Neural cell (in vitro differentiated cells): Measurements from ENCODE around the gene SERAC1.

Experiments used
- EP300 ChIP-seq: fragments of 450-650 bp; conservative IDR thresholded peaks from 2 replicates; pipeline ENCODE4 v1.6.1; 2014; ENCODE audit warnings: antibody characterized with exemption, mild to moderate bottlenecking, moderate library complexity; ENCODE audit not compliant: poor library complexity, severe bottlenecking
- EZH2 ChIP-seq: fragments of 200-600, 300-800 bp; shearing (Covaris generic), sonication (generic); IDR thresholded peaks from 2 replicates; pipeline ENCODE4 v1.6.1; 2014; ENCODE audit warnings: antibody characterized with exemption, low read length, borderline replicate concordance, mild to moderate bottlenecking; ENCODE audit not compliant: insufficient read depth, poor library complexity, severe bottlenecking
- POLR2AphosphoS5 ChIP-seq: IDR thresholded peaks from 2 replicates; pipeline ENCODE4 v1.6.1; 2012
- TAF1 ChIP-seq: IDR thresholded peaks from 2 replicates; pipeline ENCODE4 v1.6.1; 2012; ENCODE audit warnings: low read depth
- TF ChIP-seq, protein P1 (sequence below): fragments of 450-650 bp; IDR thresholded peaks from 2 replicates; pipeline ENCODE4 v1.5.1; 2014; ENCODE audit warnings: antibody characterized with exemption, mild to moderate bottlenecking, moderate library complexity; ENCODE audit not compliant: poor library complexity, severe bottlenecking

DNA sequence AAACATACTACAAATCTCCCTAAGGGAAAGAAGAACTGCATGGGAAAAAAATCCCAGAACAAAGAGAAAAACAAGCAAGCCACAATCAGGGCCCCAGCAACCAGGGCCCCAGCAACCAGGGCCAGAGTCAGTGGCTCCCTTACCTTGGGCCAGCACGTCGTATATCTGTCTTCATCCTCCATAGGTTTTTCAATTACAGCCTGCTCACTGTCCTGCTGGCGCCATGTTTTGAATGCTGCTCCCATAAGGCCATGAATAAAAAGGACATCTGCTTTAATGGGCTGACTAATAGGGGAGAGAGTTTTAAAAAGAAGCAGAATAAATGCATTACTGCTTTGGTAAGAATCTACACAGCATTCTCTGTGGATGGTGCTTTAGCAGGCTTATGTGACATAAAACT, 49.2 kb downstream of the SERAC1 start:
- TF ChIP-seq, protein P1, sequence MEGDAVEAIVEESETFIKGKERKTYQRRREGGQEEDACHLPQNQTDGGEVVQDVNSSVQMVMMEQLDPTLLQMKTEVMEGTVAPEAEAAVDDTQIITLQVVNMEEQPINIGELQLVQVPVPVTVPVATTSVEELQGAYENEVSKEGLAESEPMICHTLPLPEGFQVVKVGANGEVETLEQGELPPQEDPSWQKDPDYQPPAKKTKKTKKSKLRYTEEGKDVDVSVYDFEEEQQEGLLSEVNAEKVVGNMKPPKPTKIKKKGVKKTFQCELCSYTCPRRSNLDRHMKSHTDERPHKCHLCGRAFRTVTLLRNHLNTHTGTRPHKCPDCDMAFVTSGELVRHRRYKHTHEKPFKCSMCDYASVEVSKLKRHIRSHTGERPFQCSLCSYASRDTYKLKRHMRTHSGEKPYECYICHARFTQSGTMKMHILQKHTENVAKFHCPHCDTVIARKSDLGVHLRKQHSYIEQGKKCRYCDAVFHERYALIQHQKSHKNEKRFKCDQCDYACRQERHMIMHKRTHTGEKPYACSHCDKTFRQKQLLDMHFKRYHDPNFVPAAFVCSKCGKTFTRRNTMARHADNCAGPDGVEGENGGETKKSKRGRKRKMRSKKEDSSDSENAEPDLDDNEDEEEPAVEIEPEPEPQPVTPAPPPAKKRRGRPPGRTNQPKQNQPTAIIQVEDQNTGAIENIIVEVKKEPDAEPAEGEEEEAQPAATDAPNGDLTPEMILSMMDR = no peak
- TF ChIP-seq EZH2 (no peak), TAF1 (no peak), EP300 (no peak), POLR2AphosphoS5 (no peak)
